ENCODE results near the gene TPRKB. TPM values are rescaled to one million over a fixed set of nuclear protein-coding genes. Genes with fewer than 3 reads are reported as not detected.

TPRKB gene
- total and polyA plus RNA-seq, 2 donors (not counting 1 experiment from before 2014, with no cell fraction given): 24.3 to 31.2 TPM

- POLR2A ChIA-PET: no interaction called here
- Mint-ChIP-seq H3K4me3 (no peak overlapping the region), H3K27ac (no peak overlapping the region), H3K4me1 (no peaks in the 10 kb centered on the region), H3K27me3 (peaks cover 58% of the 10 kb centered on the region), H3K9me3 (ENCODE audit: insufficient read depth) (peaks cover 5% of the 10 kb centered on the region)
- Histone ChIP-seq H3K4me3 (ENCODE audit: control extremely low read depth in 1 of 5, extremely low read depth in 1 of 5, insufficient read depth in 1 of 5, low read depth in 2 of 5, low read length in 4 of 5) (no peak overlapping the region), H2AFZ (ENCODE audit: insufficient read depth, low read depth, low read length, poor library complexity, severe bottlenecking) (no peak overlapping the region), H3K9ac (ENCODE audit: low read length) (no peak overlapping the region), H3K4me1 (ENCODE audit: control insufficient read depth in 2 of 2, insufficient read depth in 2 of 2, low read length in 2 of 2) (no peaks in the 10 kb centered on the region), H3K27ac (ENCODE audit: low read length in 2 of 2) (no peak overlapping the region), H3K27me3 (replicated peaks in 1 of 4; ENCODE audit: control extremely low read depth in 1 of 4, control insufficient read depth in 3 of 4, insufficient read depth in 4 of 4, low read length in 3 of 4) (peaks cover 0 to 15% (median 6%) of the 10 kb centered on the region in 4 experiments), H3K79me2 (ENCODE audit: control insufficient read depth, insufficient read depth, low read length) (no peaks in the 10 kb centered on the region), H3K36me3 (replicated peaks in 1 of 2; ENCODE audit: control extremely low read depth in 1 of 2, control insufficient read depth in 1 of 2, extremely low read depth in 1 of 2, insufficient read depth in 2 of 2, low read length in 1 of 2) (no peaks in the 10 kb centered on the region), H4K20me1 (ENCODE audit: control insufficient read depth, insufficient read depth, low read length, poor library complexity, severe bottlenecking) (no peaks in the 10 kb centered on the region), H3K9me3 (ENCODE audit: control extremely low read depth in 1 of 3, control insufficient read depth in 2 of 3, insufficient read depth in 1 of 3, low read length in 2 of 3) (peaks cover 0 to 7% (median 0%) of the 10 kb centered on the region in 3 donors), H3K4me2 (replicated peaks; ENCODE audit: low read depth, low read length, poor library complexity, severe bottlenecking) (no peak overlapping the region)
- CTCF ChIA-PET: no interaction called here
- 88% methylated on average over 4 of the region's 5 CpGs for WGBS (ENCODE audit: insufficient coverage)
- no peak for DNase-seq
- intact Hi-C loops (cut with micrococcal nuclease): no loop called here
- no peak for TF ChIP-seq EZH2 (IDR thresholded peaks at IDR 0.05; ENCODE audit: borderline replicate concordance, insufficient read depth, low read depth, low read length, poor library complexity, severe bottlenecking)
- TF ChIP-seq, protein P1, sequence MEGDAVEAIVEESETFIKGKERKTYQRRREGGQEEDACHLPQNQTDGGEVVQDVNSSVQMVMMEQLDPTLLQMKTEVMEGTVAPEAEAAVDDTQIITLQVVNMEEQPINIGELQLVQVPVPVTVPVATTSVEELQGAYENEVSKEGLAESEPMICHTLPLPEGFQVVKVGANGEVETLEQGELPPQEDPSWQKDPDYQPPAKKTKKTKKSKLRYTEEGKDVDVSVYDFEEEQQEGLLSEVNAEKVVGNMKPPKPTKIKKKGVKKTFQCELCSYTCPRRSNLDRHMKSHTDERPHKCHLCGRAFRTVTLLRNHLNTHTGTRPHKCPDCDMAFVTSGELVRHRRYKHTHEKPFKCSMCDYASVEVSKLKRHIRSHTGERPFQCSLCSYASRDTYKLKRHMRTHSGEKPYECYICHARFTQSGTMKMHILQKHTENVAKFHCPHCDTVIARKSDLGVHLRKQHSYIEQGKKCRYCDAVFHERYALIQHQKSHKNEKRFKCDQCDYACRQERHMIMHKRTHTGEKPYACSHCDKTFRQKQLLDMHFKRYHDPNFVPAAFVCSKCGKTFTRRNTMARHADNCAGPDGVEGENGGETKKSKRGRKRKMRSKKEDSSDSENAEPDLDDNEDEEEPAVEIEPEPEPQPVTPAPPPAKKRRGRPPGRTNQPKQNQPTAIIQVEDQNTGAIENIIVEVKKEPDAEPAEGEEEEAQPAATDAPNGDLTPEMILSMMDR (IDR thresholded peaks at IDR 0.05): no peak
- ATAC-seq (ENCODE audit: low read depth): no peak
Observed at GRCh38 chr2:73707058-73707457, 30.1 kb downstream of the TPRKB start.

DNA sequence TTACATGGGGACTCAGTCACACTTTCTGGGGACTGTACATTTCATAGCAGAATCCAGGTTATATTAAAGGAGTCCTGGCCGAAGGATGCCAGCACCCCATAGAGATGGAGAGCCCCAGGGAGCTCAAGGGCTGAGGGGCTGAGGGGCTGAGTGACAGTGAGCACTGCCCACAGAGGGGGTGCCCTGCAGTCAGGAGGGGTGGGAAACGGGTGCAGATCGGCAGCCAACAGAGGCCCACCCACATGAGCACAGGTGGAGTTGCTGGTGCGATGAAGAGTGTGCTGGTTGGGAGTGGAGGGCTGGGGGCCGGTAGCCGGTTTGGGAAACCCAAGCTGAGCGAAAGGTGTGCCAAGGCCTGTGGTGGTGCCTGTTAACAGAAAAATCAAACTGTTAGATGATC lies 32.1 kb downstream of the TPRKB start:
- H3K9me3 ChIP-seq (ENCODE audit: control extremely low read depth in 1 of 3, control insufficient read depth in 2 of 3, insufficient read depth in 1 of 3, low read length in 2 of 3): peaks cover 0 to 5% (median 0%) of the 10 kb centered on the region in 3 donors
- Mint-ChIP-seq H3K27me3 (peaks cover 60% of the 10 kb centered on the region), H3K4me1 (no peaks in the 10 kb centered on the region), H3K27ac (no peak overlapping the region), H3K4me3 (no peak overlapping the region), H3K9me3 (ENCODE audit: insufficient read depth) (peaks cover 5% of the 10 kb centered on the region)
- intact Hi-C loops (cut with micrococcal nuclease): no loop called here
- POLR2A ChIA-PET: no interaction called here
- no peaks in the 10 kb centered on the region for H3K36me3 ChIP-seq (replicated peaks in 1 of 2; ENCODE audit: control extremely low read depth in 1 of 2, control insufficient read depth in 1 of 2, extremely low read depth in 1 of 2, insufficient read depth in 2 of 2, low read length in 1 of 2)
- no peak overlapping the region for H2AFZ ChIP-seq (ENCODE audit: insufficient read depth, low read depth, low read length, poor library complexity, severe bottlenecking)
- no peak overlapping the region for H3K4me3 ChIP-seq (ENCODE audit: control extremely low read depth in 1 of 5, extremely low read depth in 1 of 5, insufficient read depth in 1 of 5, low read depth in 2 of 5, low read length in 4 of 5)
- CTCF ChIA-PET: no interaction called here
- no peaks in the 10 kb centered on the region for H4K20me1 ChIP-seq (ENCODE audit: control insufficient read depth, insufficient read depth, low read length, poor library complexity, severe bottlenecking)
- ATAC-seq (ENCODE audit: low read depth) (no peak), DNase-seq (no peak)
- H3K4me1 ChIP-seq (ENCODE audit: control insufficient read depth in 2 of 2, insufficient read depth in 2 of 2, low read length in 2 of 2): no peaks in the 10 kb centered on the region
- H3K4me2 ChIP-seq (replicated peaks; ENCODE audit: low read depth, low read length, poor library complexity, severe bottlenecking): no peak overlapping the region
- H3K27ac ChIP-seq (ENCODE audit: low read length in 2 of 2): no peak overlapping the region
- 94% methylated on average over 7 of the region's 7 CpGs for WGBS (ENCODE audit: insufficient coverage)
- peaks cover 0 to 23% (median 6%) of the 10 kb centered on the region in 4 experiments for H3K27me3 ChIP-seq (replicated peaks in 1 of 4; ENCODE audit: control extremely low read depth in 1 of 4, control insufficient read depth in 3 of 4, insufficient read depth in 4 of 4, low read length in 3 of 4)
- TF ChIP-seq EZH2 (IDR thresholded peaks at IDR 0.05; ENCODE audit: borderline replicate concordance, insufficient read depth, low read depth, low read length, poor library complexity, severe bottlenecking): no peak
- TF ChIP-seq, protein P1 (IDR thresholded peaks at IDR 0.05): no peak
- no peaks in the 10 kb centered on the region for H3K79me2 ChIP-seq (ENCODE audit: control insufficient read depth, insufficient read depth, low read length)
- H3K9ac ChIP-seq (ENCODE audit: low read length): no peak overlapping the region
